ENCODE measurements around the gene MED13L.

Gene MED13L

DNA sequence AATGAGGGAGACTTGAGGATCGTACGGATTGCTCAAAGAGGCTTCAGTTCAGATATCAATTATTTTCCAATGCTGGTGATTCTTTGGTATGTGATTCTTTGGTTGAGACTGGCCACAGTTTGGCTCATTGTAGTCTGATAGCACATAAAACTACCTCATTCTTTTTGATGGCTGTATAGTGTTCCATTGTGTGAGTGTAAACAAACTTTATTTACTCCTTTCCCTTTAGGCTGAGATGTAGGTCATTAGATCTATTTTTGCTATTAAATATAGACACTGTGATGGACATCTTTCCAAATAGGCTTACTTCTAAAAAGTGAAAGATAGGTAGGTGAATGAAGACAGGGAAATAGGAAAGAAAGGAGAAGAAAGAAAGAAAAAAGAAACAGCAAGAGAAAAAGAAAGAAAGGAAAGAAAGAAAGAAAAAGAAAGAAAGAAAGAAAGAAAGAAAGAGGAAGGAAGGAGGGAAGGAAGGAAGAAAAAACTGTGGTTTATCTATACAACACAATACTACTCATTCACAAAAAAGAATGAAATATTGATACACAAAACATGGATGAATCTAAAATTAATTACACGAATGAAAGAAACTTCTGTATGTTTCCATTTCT lies 19.8 kb upstream of the MED13L start:
- DNase-seq (ENCODE audit: low read depth, low spot score): no peak

DNA sequence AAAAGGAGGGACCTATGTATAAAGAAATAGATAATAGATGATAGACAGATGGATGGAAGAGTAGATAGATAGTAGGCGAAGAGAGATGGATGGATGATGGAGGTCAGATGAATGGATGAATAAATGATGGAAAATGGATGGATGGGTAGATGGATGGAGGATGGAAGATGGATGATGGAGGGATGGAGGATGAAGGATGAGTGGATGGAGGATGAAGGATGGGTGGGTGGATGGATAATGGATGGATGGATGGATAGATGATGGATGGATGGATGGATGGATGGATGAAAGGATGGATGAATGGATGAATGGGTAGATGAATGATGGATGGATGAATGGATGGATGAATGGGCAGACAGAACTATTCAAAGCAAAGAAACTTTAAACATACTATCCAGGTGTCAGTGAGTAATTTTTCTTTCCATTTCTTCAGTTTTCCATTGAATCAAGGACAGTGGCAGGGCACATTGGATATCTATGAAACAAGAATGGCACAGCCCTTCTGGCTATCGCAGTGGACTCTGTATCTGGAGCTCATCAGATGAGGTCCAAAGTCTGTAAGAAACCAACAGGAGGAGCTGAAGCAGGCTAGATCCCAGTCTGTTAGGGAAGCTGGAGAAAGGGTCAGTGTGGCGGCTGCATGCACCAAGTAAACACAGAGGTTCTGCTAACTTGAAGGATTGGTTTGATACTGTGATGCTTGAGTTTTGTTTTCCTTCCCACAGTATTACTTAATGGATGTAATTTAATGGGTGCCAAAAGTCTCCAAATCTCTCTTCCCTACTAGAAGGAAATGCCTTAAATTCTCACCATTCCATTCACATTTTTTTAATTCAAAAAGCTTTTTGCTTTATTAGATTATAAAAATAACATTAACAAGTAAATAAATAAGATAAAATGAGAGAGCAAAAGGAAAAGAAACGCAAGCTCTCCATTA lies 18.1 kb upstream of the MED13L start:
- Histone ChIP-seq H3K36me3 (ENCODE audit: insufficient read depth, insufficient read length, low read length) (no peaks in the 10 kb centered on the region), H3K9me3 (ENCODE audit: insufficient read depth, low read length) (no peaks in the 10 kb centered on the region), H3K27me3 (ENCODE audit: insufficient read depth, insufficient read length) (no peaks in the 10 kb centered on the region), H3K9ac (ENCODE audit: insufficient read length, low read depth) (no peak overlapping the region), H3K4me1 (ENCODE audit: insufficient read depth, insufficient read length) (no peaks in the 10 kb centered on the region), H3K4me3 (ENCODE audit: insufficient read length, low read depth) (no peak overlapping the region)
- TF ChIP-seq SUZ12 (IDR thresholded peaks at IDR 0.05; ENCODE audit: extremely low read depth, insufficient read depth, insufficient read length): no peak
- no peak for TF ChIP-seq YY1 (IDR thresholded peaks at IDR 0.05; ENCODE audit: insufficient read depth, insufficient read length)
- TF ChIP-seq ZNF274 (IDR thresholded peaks at IDR 0.05; ENCODE audit: low read depth, low read length): no peak
- no peak for DNase-seq (ENCODE audit: low read depth, low spot score)

More for the DNA sequence above, 19.8 kb upstream of the MED13L start:
- Histone ChIP-seq H3K4me3 (ENCODE audit: insufficient read length, low read depth) (no peak overlapping the region), H3K27me3 (ENCODE audit: insufficient read depth, insufficient read length) (no peaks in the 10 kb centered on the region), H3K9me3 (ENCODE audit: insufficient read depth, low read length) (no peaks in the 10 kb centered on the region), H3K9ac (ENCODE audit: insufficient read length, low read depth) (no peak overlapping the region), H3K4me1 (ENCODE audit: insufficient read depth, insufficient read length) (no peaks in the 10 kb centered on the region), H3K36me3 (ENCODE audit: insufficient read depth, insufficient read length, low read length) (no peaks in the 10 kb centered on the region)
- TF ChIP-seq ZNF274 (IDR thresholded peaks at IDR 0.05; ENCODE audit: low read depth, low read length) (no peak), SUZ12 (IDR thresholded peaks at IDR 0.05; ENCODE audit: extremely low read depth, insufficient read depth, insufficient read length) (no peak), YY1 (IDR thresholded peaks at IDR 0.05; ENCODE audit: insufficient read depth, insufficient read length) (no peak)

DNA sequence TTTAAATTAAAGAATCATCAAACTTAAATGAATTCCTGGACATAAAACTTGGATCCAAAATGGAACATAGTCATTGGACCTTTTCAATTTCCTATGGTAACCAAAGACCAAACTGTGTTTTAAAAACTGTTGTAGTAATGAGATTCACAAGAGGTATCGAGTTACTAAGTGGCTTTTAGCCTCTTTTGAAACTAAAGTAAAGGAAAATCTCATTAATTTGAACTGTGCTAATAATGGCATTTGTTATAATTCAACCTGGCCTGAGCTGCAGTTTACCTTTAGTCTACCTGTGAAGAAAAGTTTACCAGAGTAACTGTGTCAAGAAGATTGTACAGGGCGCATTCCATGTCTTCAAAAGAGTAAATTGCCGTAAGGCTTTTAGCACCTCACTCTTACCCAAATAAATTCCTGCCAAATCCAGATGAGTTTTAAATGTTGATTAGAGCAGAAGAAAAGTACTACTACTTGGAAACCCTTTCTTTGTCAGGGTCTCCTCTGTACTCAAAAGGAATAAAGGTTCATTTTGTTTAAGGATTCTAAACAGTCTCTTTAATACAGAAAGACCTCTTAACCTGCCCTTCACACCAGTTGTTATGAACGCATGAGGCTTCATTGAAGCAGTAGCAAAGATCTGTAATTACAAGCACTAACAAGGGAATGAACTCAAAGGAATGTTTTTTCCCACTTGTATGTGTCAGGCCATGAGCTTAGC lies 17.1 kb upstream of the MED13L start:
- Histone ChIP-seq H3K27me3 (ENCODE audit: insufficient read depth, insufficient read length) (no peaks in the 10 kb centered on the region), H3K9ac (ENCODE audit: insufficient read length, low read depth) (no peak overlapping the region), H3K36me3 (ENCODE audit: insufficient read depth, insufficient read length, low read length) (no peaks in the 10 kb centered on the region), H3K9me3 (ENCODE audit: insufficient read depth, low read length) (no peaks in the 10 kb centered on the region), H3K4me3 (ENCODE audit: insufficient read length, low read depth) (no peak overlapping the region), H3K4me1 (ENCODE audit: insufficient read depth, insufficient read length) (no peaks in the 10 kb centered on the region)
- no peak for TF ChIP-seq ZNF274 (IDR thresholded peaks at IDR 0.05; ENCODE audit: low read depth, low read length)
- TF ChIP-seq YY1 (IDR thresholded peaks at IDR 0.05; ENCODE audit: insufficient read depth, insufficient read length): no peak
- TF ChIP-seq SUZ12 (IDR thresholded peaks at IDR 0.05; ENCODE audit: extremely low read depth, insufficient read depth, insufficient read length): no peak
- DNase-seq (ENCODE audit: low read depth, low spot score): no peak

DNA sequence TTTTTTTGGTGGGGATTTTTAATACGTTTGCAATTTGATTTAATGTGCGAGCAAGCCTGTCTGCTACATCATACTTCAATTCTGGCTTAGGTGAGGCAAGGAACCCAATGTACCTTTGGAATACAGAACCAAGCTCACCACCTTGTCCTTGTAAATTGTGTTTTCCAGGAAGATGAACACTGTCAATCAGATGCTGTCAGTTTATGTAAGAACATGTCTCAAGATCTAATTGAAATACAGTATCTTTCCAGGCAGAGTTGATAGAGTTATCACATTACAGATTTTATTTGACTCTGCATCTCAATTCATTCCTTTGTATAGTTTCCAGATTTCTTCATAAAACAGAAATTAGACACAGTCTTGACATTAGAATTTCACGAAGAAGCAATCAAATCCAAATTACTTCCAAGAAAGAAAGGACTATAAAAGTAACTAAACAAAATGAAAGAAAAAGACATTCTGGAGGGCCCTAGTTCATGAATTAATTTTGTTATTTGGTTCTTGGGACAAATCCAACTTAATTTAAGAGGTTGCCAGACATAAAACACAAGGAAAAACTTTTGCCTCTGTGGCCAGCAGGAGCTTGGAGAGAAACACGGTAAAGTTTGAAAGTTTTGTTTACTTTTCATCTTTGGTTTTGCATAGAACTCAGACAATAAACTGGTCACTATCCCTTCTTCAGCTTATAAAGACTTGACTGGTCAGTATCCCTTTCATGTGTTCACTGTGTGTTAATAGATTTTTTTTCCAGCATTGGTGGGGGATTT lies 16.4 kb upstream of the MED13L start:
- TF ChIP-seq SUZ12 (IDR thresholded peaks at IDR 0.05; ENCODE audit: extremely low read depth, insufficient read depth, insufficient read length) (no peak), ZNF274 (IDR thresholded peaks at IDR 0.05; ENCODE audit: low read depth, low read length) (no peak), YY1 (IDR thresholded peaks at IDR 0.05; ENCODE audit: insufficient read depth, insufficient read length) (no peak)
- no peaks in the 10 kb centered on the region for H3K27me3 ChIP-seq (ENCODE audit: insufficient read depth, insufficient read length)
- DNase-seq (ENCODE audit: low read depth, low spot score): no peak
- H3K9me3 ChIP-seq (ENCODE audit: insufficient read depth, low read length): no peaks in the 10 kb centered on the region
- no peak overlapping the region for H3K9ac ChIP-seq (ENCODE audit: insufficient read length, low read depth)
- no peaks in the 10 kb centered on the region for H3K36me3 ChIP-seq (ENCODE audit: insufficient read depth, insufficient read length, low read length)
- no peaks in the 10 kb centered on the region for H3K4me1 ChIP-seq (ENCODE audit: insufficient read depth, insufficient read length)
- no peak overlapping the region for H3K4me3 ChIP-seq (ENCODE audit: insufficient read length, low read depth)

DNA sequence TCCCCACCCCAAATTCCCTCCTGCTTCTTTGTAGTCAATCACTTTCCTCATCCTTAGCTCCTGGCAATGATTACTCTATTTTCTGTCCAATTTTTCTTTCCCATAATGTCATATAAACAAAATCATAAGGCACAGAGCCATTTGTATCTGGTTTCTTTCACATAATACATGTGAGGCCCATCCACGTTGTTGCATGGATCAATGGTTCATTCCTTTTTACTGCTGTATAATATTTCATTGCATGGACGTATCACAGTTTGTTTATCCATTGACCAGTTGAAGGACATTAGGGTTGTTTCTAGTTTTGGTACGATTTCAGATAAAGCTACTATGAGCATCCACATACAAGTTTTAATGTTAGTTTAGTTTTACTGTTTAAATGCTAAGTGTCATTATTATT lies 13.7 kb upstream of the MED13L start:
- no peaks in the 10 kb centered on the region for H3K9me3 ChIP-seq (ENCODE audit: insufficient read depth, low read length)
- H3K4me3 ChIP-seq (ENCODE audit: insufficient read length, low read depth): no peak overlapping the region
- H3K9ac ChIP-seq (ENCODE audit: insufficient read length, low read depth): no peak overlapping the region
- H3K4me1 ChIP-seq (ENCODE audit: insufficient read depth, insufficient read length): no peaks in the 10 kb centered on the region
- TF ChIP-seq SUZ12 (IDR thresholded peaks at IDR 0.05; ENCODE audit: extremely low read depth, insufficient read depth, insufficient read length): no peak
- no peak for TF ChIP-seq YY1 (IDR thresholded peaks at IDR 0.05; ENCODE audit: insufficient read depth, insufficient read length)
- TF ChIP-seq ZNF274 (IDR thresholded peaks at IDR 0.05; ENCODE audit: low read depth, low read length): no peak
- no peaks in the 10 kb centered on the region for H3K36me3 ChIP-seq (ENCODE audit: insufficient read depth, insufficient read length, low read length)
- H3K27me3 ChIP-seq (ENCODE audit: insufficient read depth, insufficient read length): no peaks in the 10 kb centered on the region
- no peak for DNase-seq (ENCODE audit: low read depth, low spot score)

DNA sequence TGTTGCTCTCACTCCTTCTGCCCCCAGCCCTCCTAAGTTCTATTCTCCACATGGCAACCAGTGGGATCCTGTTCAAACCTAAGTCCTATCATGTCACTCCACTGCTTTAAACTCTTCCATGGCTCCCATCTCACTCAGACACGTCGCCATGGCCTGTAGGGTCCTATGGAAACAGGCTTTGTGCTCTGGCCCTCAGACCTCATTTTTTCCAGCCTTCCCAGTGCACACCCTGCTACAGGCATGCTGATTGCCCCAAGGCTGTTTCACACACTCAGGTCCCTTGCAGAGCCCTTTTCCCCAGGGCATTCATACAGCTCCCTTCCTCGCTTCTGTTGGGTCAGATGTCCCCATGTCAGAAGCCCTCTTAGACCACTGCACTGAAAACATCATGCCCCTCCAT lies 11.2 kb upstream of the MED13L start:
- Histone ChIP-seq H3K27me3 (ENCODE audit: insufficient read depth, insufficient read length) (no peaks in the 10 kb centered on the region), H3K36me3 (ENCODE audit: insufficient read depth, insufficient read length, low read length) (no peaks in the 10 kb centered on the region), H3K9ac (ENCODE audit: insufficient read length, low read depth) (no peak overlapping the region), H3K4me3 (ENCODE audit: insufficient read length, low read depth) (no peak overlapping the region), H3K9me3 (ENCODE audit: insufficient read depth, low read length) (no peaks in the 10 kb centered on the region), H3K4me1 (ENCODE audit: insufficient read depth, insufficient read length) (no peaks in the 10 kb centered on the region)
- DNase-seq (ENCODE audit: low read depth, low spot score): no peak
- TF ChIP-seq SUZ12 (IDR thresholded peaks at IDR 0.05; ENCODE audit: extremely low read depth, insufficient read depth, insufficient read length): no peak
- no peak for TF ChIP-seq YY1 (IDR thresholded peaks at IDR 0.05; ENCODE audit: insufficient read depth, insufficient read length)
- no peak for TF ChIP-seq ZNF274 (IDR thresholded peaks at IDR 0.05; ENCODE audit: low read depth, low read length)

Data from NT2/D1 (cell line).